ENCODE results near the gene FAM83B. TPM values are rescaled to one million over a fixed set of nuclear protein-coding genes. Genes with fewer than 3 reads are reported as not detected.
"Not testable (repeated sequence)": the region's sequence is repeated elsewhere in the genome, so short reads cannot be mapped to it uniquely, and the experiment has no call there.

Gene FAM83B
- total RNA-seq, 2 donors from 2014 or later: 36.6 to 62.8 TPM

DNA sequence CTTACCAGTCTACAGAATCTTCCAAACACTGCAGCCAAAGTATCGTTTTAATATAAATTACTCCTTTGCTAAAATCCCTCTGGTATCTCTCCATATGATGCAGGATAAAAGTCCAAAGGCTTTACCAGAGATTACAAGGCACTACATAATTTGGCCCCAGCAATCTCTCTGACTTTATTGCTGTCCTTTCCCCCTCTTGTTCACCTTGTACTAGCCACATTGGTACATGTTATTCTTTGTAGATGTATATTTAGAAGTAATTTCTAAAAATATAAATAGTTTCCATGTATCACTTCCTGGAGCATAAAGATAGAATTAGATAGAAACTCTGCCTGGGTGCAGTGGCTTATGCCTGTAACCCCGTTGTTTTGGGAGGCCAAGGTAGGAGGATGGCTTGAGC, 28.7 kb upstream of the FAM83B start:
- H3K9me3 ChIP-seq: no peaks in the 10 kb centered on the region
- no peak overlapping the region for H3K9ac ChIP-seq (ENCODE audit: low read depth in 2 of 2, low read length in 2 of 2)
- H3K36me3 ChIP-seq: no peaks in the 10 kb centered on the region
- H3K27ac ChIP-seq: no peak overlapping the region
- H3K4me1 ChIP-seq: no peaks in the 10 kb centered on the region
- TF ChIP-seq, protein P1, sequence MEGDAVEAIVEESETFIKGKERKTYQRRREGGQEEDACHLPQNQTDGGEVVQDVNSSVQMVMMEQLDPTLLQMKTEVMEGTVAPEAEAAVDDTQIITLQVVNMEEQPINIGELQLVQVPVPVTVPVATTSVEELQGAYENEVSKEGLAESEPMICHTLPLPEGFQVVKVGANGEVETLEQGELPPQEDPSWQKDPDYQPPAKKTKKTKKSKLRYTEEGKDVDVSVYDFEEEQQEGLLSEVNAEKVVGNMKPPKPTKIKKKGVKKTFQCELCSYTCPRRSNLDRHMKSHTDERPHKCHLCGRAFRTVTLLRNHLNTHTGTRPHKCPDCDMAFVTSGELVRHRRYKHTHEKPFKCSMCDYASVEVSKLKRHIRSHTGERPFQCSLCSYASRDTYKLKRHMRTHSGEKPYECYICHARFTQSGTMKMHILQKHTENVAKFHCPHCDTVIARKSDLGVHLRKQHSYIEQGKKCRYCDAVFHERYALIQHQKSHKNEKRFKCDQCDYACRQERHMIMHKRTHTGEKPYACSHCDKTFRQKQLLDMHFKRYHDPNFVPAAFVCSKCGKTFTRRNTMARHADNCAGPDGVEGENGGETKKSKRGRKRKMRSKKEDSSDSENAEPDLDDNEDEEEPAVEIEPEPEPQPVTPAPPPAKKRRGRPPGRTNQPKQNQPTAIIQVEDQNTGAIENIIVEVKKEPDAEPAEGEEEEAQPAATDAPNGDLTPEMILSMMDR (IDR thresholded peaks at IDR 0.05): no peak
- H3K4me3 ChIP-seq: no peak overlapping the region
- intact Hi-C loops (cut with DNase I): no loop called here
- no peaks in the 10 kb centered on the region for H3K27me3 ChIP-seq
- DNase-seq: no peak

DNA sequence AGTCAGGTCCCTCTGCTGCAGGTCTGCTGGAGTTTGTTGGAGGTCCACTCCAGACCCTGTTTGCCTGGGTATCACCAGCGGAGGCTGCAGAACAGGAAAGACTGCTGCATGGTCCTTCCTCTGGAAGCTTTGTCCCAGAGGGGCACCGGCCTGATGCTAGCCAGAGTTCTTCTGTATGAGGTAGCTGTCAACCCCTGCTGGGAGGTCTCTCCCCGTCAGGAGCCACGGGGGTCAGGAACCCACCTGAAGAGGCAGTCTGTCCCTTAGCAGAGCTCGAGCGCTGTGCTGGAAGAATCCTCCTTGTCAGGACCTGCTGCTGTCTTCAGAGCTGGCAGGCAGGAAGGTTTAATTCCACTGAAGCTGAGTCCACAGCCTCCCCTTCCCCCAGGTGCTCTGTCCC, 22.3 kb upstream of the FAM83B start:
- H3K27me3 ChIP-seq; H3K27ac ChIP-seq; H3K36me3 ChIP-seq; intact Hi-C loops (cut with DNase I); H3K9me3 ChIP-seq; H3K4me1 ChIP-seq; H3K9ac ChIP-seq (ENCODE audit: low read depth in 2 of 2, low read length in 2 of 2); H3K4me3 ChIP-seq; DNase-seq: not testable (repeated sequence)

DNA sequence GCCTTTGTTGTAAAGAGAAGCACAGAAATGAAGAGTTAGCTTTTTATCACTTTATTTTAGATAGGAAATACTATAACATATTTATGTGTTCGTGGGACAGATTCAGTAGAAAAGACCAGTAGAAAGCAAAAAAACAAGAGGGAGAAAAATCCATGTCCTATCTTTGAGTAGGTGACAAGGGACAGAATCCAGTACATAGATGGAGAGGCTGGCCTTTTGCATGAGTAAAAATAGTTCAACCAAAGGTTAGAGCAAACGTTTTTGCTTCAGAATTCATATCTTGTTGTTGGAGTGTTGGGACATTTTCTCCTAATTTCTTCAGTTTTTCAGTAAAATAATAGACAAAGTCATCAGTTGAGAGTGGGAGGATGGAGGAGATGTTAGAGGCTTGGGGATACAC, 19.6 kb upstream of the FAM83B start:
- TF ChIP-seq, protein P1 (IDR thresholded peaks at IDR 0.05): no peak
- DNase-seq: no peak

DNA sequence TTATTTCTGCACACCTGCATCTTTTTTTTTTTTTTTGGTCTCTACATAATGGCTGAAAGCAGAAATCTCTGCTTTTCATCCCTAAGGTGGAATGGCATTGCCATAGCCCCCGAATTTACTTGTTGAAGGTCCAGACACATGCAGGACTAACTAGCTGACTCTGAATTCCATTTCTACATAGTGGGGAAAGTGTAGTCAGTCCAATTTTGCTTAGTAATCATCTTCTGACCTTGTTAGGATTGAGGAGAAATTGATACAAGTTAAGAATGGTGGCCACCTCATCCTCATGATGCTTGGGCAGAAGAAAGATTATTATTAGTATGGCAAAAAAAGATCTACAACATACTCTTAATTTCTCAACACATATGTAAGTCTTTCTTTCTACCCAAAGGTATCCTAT, 16.4 kb upstream of the FAM83B start:
- intact Hi-C loops (cut with DNase I): no loop called here
- no peaks in the 10 kb centered on the region for H3K9me3 ChIP-seq
- no peaks in the 10 kb centered on the region for H3K27me3 ChIP-seq
- TF ChIP-seq, protein P1 (IDR thresholded peaks at IDR 0.05): no peak
- H3K4me1 ChIP-seq: no peaks in the 10 kb centered on the region
- H3K36me3 ChIP-seq: no peaks in the 10 kb centered on the region
- no peak overlapping the region for H3K9ac ChIP-seq (ENCODE audit: low read depth in 2 of 2, low read length in 2 of 2)
- no peak for DNase-seq
- H3K27ac ChIP-seq: no peak overlapping the region
- H3K4me3 ChIP-seq: no peak overlapping the region

More for the DNA sequence above, 19.6 kb upstream of the FAM83B start:
- no peak overlapping the region for H3K27ac ChIP-seq
- no peaks in the 10 kb centered on the region for H3K36me3 ChIP-seq
- intact Hi-C loops (cut with DNase I): no loop called here
- no peaks in the 10 kb centered on the region for H3K27me3 ChIP-seq
- H3K4me1 ChIP-seq: no peaks in the 10 kb centered on the region
- no peak overlapping the region for H3K9ac ChIP-seq (ENCODE audit: low read depth in 2 of 2, low read length in 2 of 2)
- no peaks in the 10 kb centered on the region for H3K9me3 ChIP-seq
- H3K4me3 ChIP-seq: no peak overlapping the region

DNA sequence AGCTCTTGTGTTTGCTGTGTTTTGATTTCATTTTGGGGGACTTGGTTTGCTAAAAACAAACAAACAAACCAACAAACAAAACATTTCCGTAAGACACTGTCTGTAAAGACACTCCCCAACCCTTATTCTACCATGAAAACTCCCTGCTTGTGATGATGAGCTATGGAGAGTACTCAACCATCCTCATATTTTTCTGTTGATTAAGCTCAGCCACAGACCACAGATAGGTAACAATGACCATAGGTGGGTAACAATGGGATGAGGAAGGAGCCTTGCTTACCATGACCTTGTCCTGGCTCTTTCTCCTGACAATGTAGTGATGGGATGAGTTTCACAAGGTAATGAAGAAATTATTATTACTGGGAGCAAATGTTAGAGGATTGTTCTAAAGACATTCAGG, 11.4 kb upstream of the FAM83B start:
- no peaks in the 10 kb centered on the region for H3K4me1 ChIP-seq
- no peak overlapping the region for H3K4me3 ChIP-seq
- H3K27ac ChIP-seq: no peak overlapping the region
- TF ChIP-seq, protein P1 (IDR thresholded peaks at IDR 0.05): no peak
- no peak for DNase-seq
- H3K9me3 ChIP-seq: no peaks in the 10 kb centered on the region
- H3K36me3 ChIP-seq: no peaks in the 10 kb centered on the region
- intact Hi-C loops (cut with DNase I): no loop called here
- H3K27me3 ChIP-seq: no peaks in the 10 kb centered on the region
- no peak overlapping the region for H3K9ac ChIP-seq (ENCODE audit: low read depth in 2 of 2, low read length in 2 of 2)

DNA sequence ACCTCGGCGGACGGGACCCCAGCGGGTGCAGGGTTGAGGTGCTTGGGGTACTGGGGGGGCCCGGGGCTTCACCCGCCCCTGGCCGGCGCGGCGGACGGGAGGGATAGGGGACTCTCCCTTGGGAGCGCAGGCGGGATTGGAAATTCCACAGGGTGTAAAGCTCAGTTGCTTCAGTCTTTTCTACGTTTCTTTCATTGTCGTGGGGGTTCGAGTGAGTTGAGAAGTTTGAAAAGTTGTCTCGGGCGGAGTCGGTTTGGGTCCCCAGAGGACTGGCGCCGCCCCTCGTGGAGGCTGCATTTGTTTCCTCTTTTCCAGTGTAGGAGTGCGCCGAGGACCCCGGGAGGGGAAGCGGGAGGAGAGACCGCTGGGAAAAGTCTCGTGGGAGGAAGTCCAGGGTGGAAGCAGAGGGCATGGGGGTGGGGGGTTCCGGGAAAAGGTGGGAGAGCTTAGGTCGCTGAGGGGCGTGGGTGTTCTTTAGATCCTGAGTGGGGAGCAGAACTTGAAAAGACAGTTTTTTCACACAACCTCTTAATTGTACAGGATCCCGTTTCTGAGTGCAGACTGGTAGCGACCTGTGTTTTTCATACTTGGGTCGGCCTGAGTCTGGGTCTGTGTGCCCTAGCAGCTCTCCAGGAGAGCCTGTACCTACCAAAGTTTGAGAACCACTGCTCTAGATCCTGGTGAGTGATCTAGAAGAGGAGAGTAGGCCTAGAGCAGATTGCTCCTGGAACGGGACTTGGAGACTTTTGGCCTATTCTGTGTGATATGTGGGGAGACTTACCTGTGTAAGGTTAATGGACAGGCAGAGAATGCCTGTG, 495 bp downstream of the FAM83B start:
- DNase-seq: peak; percentile 60
- H3K27me3 ChIP-seq: no peaks in the 10 kb centered on the region
- H3K36me3 ChIP-seq: no peaks in the 10 kb centered on the region
- no peaks in the 10 kb centered on the region for H3K4me1 ChIP-seq
- peak overlapping the region; percentile 80 to 87 for H3K9ac ChIP-seq (ENCODE audit: low read depth in 2 of 2, low read length in 2 of 2)
- TF ChIP-seq, protein P1 (IDR thresholded peaks at IDR 0.05): no peak
- peak overlapping the region; percentile 61 for H3K4me3 ChIP-seq
- peak overlapping the region; percentile 88 for H3K27ac ChIP-seq
- no peaks in the 10 kb centered on the region for H3K9me3 ChIP-seq
- intact Hi-C loops (cut with DNase I): loop anchor here (10.0 kb wide), 1 partner anchor 132 kb away; no protein-coding TSS in a partner anchor

All from colonic mucosa (tissue), 4 donors.